K562 (cell line): Measurements from ENCODE around the gene TTC23L. TPM values are rescaled to one million over a fixed set of nuclear protein-coding genes. Genes with fewer than 3 reads are reported as not detected.

Experiments used
- CC2D1A ChIP-seq: fragments of 450-650 bp; IDR thresholded peaks from 2 replicates; pipeline ENCODE4 v1.6.1; 2017; ENCODE audit warnings: mild to moderate bottlenecking
- CEBPB ChIP-seq: fragments of 450-650 bp; IDR thresholded peaks from 2 replicates; pipeline ENCODE4 v1.6.1; 2016; ENCODE audit warnings: missing genetic modification characterization, missing compliant biosample characterization
- CHCHD3 ChIP-seq: fragments of 250-450 bp; sonication (Bioruptor Pico); IDR thresholded peaks from 2 replicates; pipeline ENCODE4 v2.1.2; 2022; ENCODE audit warnings: mild to moderate bottlenecking
- FOXA1 ChIP-seq: fragments of 450-650 bp; IDR thresholded peaks from 2 replicates; pipeline ENCODE4 v1.6.1; 2016; ENCODE audit warnings: mild to moderate bottlenecking, borderline replicate concordance
- FOXJ3 ChIP-seq: sonication (generic); formaldehyde crosslinking; IDR thresholded peaks from 2 replicates; pipeline ENCODE4 v1.4.0; 2020; ENCODE audit warnings: mild to moderate bottlenecking, missing genetic modification reagents
- HMGXB4 ChIP-seq: sonication (generic); formaldehyde crosslinking; IDR thresholded peaks from 2 replicates; pipeline ENCODE4 v1.8.1; 2023; ENCODE audit warnings: mild to moderate bottlenecking, missing genetic modification reagents
- HNRNPUL1 ChIP-seq: fragments of 200-400 bp; formaldehyde crosslinking; IDR thresholded peaks from 2 replicates; pipeline ENCODE4 v1.6.1; 2017; ENCODE audit warnings: low read length
- KLF1 ChIP-seq: fragments of 450-650 bp; IDR thresholded peaks from 2 replicates; pipeline ENCODE4 v1.6.1; 2016; ENCODE audit warnings: missing genetic modification characterization, missing compliant biosample characterization
- NCOA2 ChIP-seq, 2 experiments: fragments of 450-650 bp; IDR thresholded peaks; 2 replicates each; pipeline ENCODE4 v1.6.1; 2018; ENCODE audit warnings: mild to moderate bottlenecking in 2 of 2, moderate library complexity in 1 of 2; ENCODE audit not compliant: partially characterized antibody in 2 of 2
- NR4A1 ChIP-seq, 2 experiments: fragments of 250-450 bp in 1 of 2; fragments of 450-650 bp in 1 of 2; sonication (Bioruptor Pico) in 1 of 2; IDR thresholded peaks; 2 replicates each; pipeline versions ENCODE4 v1.4.0 to v1.6.1; 2016 to 2020; ENCODE audit warnings: mild to moderate bottlenecking in 2 of 2, missing compliant biosample characterization in 1 of 2, missing genetic modification characterization in 1 of 2, moderate library complexity in 1 of 2
- POLR2H ChIP-seq: IDR thresholded peaks from 2 replicates; pipeline ENCODE4 v1.6.1; 2016; ENCODE audit warnings: missing genetic modification characterization, low read depth, mild to moderate bottlenecking, control low read depth, missing compliant biosample characterization, moderate library complexity
- TOE1 ChIP-seq, 2 experiments: fragments of 450-650 bp in 1 of 2; sonication (generic) in 1 of 2; formaldehyde crosslinking in 1 of 2; IDR thresholded peaks; 2 replicates each; pipeline versions ENCODE4 v1.7.1 to v1.8.0; 2016 to 2022; ENCODE audit warnings: borderline replicate concordance in 2 of 2, mild to moderate bottlenecking in 2 of 2, antibody characterized with exemption in 1 of 2, inconsistent platforms in 1 of 2, low read depth in 1 of 2, missing genetic modification reagents in 1 of 2, moderate library complexity in 1 of 2
- ZNF280B ChIP-seq: fragments of 250-450 bp; sonication (Bioruptor Pico); IDR thresholded peaks from 2 replicates; pipeline ENCODE4 v1.5.1; 2021; ENCODE audit warnings: mild to moderate bottlenecking
- ZNF707 ChIP-seq: fragments of 250-450 bp; sonication (Bioruptor Pico); conservative IDR thresholded peaks from 2 replicates; pipeline ENCODE4 v1.8.0; 2022; ENCODE audit warnings: inconsistent platforms, mild to moderate bottlenecking, moderate library complexity
- polyA plus RNA-seq, 8 experiments: library from polyadenylated mRNA; depleted of rRNA in 4 of 8; stranded (reverse) in 5 of 8; unstranded in 3 of 8; fragments of >200 nt; fragmentation: Nextera tagmentation in 2 of 8; fragmentation: Illumina TruSeq in 1 of 8; extraction: Ambion mirVana in 2 of 8; extraction: Trizol in 1 of 8; gene quantifications; 2 replicates each; pipeline versions ENCODE4 v1.2.1 to v1.2.3, GENCODE V29; 2011 to 2014; ENCODE audit warnings: inconsistent platforms in 1 of 8, missing spikeins in 1 of 8
- total RNA-seq, 7 experiments: library from RNA; depleted of rRNA in 6 of 7; stranded (reverse); fragments of >200 nt in 6 of 7; fragmentation: Illumina TruSeq in 2 of 7; extraction: Trizol in 2 of 7; gene quantifications; 2 replicates each; pipeline versions ENCODE4 v1.2.1 to v1.2.3, GENCODE V29; 2011 to 2021; ENCODE audit warnings: low replicate concordance in 1 of 7
- TF ChIP-seq, protein P1 (sequence below): fragments of 450-650 bp; IDR thresholded peaks from 2 replicates; pipeline ENCODE4 v1.7.0; 2016; ENCODE audit warnings: borderline replicate concordance
- TF ChIP-seq, protein P2 (sequence below): fragments of 250-450 bp; sonication (Bioruptor Pico); IDR thresholded peaks from 2 replicates; pipeline ENCODE4 v1.5.0; 2021; ENCODE audit warnings: mild to moderate bottlenecking, borderline replicate concordance
- TF ChIP-seq, protein P3 (sequence below): sonication (generic); formaldehyde crosslinking; IDR thresholded peaks from 2 replicates; pipeline ENCODE4 v1.8.1; 2023; ENCODE audit warnings: mild to moderate bottlenecking, missing genetic modification reagents, moderate library complexity

Gene TTC23L
- total and polyA plus RNA-seq, 9 of the 15 experiments (the other 6 are each of a cell fraction or from before 2014, with no cell fraction given): 0.03 to 0.32 (median 0.14) TPM; not detected in 2

DNA sequence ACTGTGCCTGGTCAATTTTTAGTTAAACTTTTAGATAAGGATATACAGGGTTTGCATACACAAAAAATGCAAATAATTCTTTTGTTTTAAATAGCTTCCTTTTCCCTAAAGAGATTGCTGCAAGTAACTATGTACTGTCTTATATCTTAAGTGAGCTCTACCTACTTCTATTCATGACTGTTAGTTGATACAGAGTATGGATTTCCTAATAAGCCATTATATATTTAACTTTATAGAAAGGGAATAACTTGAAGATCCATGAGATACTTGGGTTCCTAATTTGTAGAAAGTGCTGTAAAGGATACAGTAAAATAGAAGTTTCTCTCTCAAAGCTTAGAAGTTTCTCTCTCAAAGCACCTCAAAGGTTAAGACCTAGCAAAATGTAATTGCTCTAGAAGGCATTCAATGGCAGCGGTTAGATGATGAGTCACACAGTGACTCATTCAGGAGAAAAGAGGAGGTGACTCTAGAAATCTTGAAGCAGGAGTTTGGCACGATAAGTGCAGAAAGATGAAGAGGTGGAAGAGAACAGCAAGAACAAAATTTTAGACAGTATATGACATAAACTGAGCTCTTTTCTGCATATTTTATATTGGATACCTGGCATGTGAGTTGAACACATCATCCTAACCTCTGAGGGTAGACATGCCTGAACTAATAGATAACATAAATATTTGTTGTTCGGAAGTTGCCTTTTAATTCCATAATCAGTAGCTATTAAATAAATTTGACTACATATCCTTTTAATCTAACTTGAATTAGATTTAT lies 84.9 kb downstream of the TTC23L start (continued):
- TF ChIP-seq ZNF280B (no peak), ZNF707 (CRISPR knock-in tag) (no peak), HMGXB4 (CRISPR knock-in tag) (no peak), FOXA1 (no peak), NCOA2 (IDR thresholded peaks at IDR 0.05; ENCODE audit: partially characterized antibody in 2 of 2) (no peak), TOE1 (IDR thresholded peaks at IDR 0.05; ENCODE audit: borderline replicate concordance) (no peak), TOE1 (CRISPR knock-in tag; IDR thresholded peaks at IDR 0.05; ENCODE audit: borderline replicate concordance, low read depth) (no peak), CHCHD3 (peak; percentile 72; the same call in 1 of the 2 replicates), HNRNPUL1 (no peak), CEBPB (tag) (no peak), POLR2H (tag) (0 out of 2 replicates have a peak, but pooled peaks have one; percentile 30), KLF1 (tag) (no peak), CC2D1A (no peak), FOXJ3 (CRISPR knock-in tag) (no peak), NR4A1 (CRISPR knock-in tag; IDR thresholded peaks at IDR 0.05) (no peak), NR4A1 (tag; IDR thresholded peaks at IDR 0.05) (no peak)
- TF ChIP-seq, protein P1, sequence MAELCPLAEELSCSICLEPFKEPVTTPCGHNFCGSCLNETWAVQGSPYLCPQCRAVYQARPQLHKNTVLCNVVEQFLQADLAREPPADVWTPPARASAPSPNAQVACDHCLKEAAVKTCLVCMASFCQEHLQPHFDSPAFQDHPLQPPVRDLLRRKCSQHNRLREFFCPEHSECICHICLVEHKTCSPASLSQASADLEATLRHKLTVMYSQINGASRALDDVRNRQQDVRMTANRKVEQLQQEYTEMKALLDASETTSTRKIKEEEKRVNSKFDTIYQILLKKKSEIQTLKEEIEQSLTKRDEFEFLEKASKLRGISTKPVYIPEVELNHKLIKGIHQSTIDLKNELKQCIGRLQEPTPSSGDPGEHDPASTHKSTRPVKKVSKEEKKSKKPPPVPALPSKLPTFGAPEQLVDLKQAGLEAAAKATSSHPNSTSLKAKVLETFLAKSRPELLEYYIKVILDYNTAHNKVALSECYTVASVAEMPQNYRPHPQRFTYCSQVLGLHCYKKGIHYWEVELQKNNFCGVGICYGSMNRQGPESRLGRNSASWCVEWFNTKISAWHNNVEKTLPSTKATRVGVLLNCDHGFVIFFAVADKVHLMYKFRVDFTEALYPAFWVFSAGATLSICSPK: no peak
- TF ChIP-seq, protein P2, sequence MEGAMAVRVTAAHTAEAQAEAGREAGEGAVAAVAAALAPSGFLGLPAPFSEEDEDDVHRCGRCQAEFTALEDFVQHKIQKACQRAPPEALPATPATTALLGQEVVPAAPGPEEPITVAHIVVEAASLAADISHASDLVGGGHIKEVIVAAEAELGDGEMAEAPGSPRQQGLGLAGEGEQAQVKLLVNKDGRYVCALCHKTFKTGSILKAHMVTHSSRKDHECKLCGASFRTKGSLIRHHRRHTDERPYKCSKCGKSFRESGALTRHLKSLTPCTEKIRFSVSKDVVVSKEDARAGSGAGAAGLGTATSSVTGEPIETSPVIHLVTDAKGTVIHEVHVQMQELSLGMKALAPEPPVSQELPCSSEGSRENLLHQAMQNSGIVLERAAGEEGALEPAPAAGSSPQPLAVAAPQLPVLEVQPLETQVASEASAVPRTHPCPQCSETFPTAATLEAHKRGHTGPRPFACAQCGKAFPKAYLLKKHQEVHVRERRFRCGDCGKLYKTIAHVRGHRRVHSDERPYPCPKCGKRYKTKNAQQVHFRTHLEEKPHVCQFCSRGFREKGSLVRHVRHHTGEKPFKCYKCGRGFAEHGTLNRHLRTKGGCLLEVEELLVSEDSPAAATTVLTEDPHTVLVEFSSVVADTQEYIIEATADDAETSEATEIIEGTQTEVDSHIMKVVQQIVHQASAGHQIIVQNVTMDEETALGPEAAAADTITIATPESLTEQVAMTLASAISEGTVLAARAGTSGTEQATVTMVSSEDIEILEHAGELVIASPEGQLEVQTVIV: no peak
- TF ChIP-seq, protein P3, sequence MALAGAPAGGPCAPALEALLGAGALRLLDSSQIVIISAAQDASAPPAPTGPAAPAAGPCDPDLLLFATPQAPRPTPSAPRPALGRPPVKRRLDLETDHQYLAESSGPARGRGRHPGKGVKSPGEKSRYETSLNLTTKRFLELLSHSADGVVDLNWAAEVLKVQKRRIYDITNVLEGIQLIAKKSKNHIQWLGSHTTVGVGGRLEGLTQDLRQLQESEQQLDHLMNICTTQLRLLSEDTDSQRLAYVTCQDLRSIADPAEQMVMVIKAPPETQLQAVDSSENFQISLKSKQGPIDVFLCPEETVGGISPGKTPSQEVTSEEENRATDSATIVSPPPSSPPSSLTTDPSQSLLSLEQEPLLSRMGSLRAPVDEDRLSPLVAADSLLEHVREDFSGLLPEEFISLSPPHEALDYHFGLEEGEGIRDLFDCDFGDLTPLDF (CRISPR knock-in tag): no peak
